Vagina (tissue), 2 donors: ENCODE results near the gene RNU6-9.

Source experiments
- CTCF ChIP-seq, 3 experiments: fragments of 450-650 bp in 2 of 3; fragments of 200-600 bp in 1 of 3; sonication (generic) in 1 of 3; IDR thresholded peaks; one replicate each; pipeline ENCODE4 v1.5.1; 2017 to 2019; ENCODE audit warnings: antibody characterized with exemption in 3 of 3, mild to moderate bottlenecking in 2 of 3, moderate library complexity in 2 of 3
- POLR2A ChIP-seq, 2 donors: fragments of 450-650 bp; IDR thresholded peaks; one replicate each; pipeline ENCODE4 v1.6.1; 2017; ENCODE audit warnings: antibody characterized with exemption in 2 of 2, mild to moderate bottlenecking in 2 of 2, moderate library complexity in 2 of 2

- no peak for TF ChIP-seq CTCF (IDR thresholded peaks at IDR 0.05)
- no peak for TF ChIP-seq POLR2A (IDR thresholded peaks at IDR 0.05)
Measured at GRCh38 chr19:845707-846521, 47.4 kb upstream of the RNU6-9 start.
